CMK (cell line): Measurements from ENCODE around the gene RNF175.

Experiments used
- DNase-seq: peaks from one replicate; pipeline ENCODE4 v3.0.0-alpha.2; 2010; ENCODE audit warnings: low read depth

Gene RNF175

DNA sequence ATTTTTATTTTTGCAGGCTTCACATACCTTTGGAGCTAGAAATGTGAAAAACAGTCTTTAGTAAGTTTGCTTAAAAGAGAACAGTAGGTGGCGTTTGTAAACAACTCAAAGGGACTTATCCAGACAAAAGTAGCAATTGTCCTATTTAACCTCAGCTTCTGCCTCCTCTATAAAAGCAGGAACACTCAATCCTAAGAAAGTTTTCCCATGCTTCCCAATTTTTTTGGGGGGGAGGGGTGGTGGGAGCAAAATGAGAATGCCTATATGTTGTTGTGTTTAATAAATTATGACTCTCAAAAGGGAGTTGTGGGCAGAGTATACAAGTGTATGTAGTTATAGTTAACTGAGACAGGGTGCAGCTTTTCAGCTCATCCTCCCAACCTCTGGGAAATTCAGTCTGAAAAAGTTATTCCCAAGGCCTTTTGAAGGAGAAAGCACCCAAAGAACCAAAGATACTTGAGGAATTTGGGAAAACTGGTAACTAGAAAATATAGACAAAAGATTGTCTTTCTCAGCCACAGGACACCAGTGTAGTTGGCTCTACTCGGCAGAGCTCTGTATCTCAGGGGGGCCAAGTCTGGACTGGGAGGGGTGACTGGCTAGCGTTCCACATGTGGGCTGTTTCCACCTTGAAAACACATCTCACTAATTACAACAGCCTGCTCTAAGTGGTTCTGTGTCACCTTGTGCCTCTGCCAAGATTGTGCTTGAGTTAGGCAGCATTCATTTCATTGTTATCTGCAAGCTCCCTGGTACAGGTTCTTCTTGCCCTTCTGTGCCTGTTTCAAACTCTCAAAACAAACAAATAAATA is 26.3 kb upstream of the RNF175 start:
- DNase-seq: no peak

DNA sequence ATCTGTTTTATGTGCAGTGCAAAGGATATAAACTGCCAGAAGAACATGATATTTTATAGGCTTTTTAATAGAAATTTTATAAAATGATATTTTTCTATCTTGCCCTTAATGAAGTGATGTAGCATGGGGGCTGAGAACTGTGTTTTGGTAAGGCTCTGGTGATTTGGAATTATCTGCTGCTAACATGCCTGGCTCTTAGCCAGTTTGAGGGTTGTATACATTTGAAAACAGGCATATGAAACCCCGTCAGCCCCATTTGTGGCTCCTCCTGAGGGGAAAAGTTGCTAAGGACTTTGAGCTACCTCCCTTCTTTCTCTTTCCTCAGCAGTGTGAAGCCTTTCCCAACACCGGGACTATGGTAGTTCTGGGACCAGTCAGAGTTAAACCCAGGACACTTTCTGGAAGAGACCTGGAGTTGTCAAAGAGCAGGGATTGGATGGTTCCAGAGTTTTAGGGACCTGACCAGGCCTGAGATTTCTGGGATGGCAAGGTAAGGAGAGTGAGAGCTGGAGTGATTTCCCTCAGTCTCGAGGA is 24.4 kb upstream of the RNF175 start:
- no peak for DNase-seq

DNA sequence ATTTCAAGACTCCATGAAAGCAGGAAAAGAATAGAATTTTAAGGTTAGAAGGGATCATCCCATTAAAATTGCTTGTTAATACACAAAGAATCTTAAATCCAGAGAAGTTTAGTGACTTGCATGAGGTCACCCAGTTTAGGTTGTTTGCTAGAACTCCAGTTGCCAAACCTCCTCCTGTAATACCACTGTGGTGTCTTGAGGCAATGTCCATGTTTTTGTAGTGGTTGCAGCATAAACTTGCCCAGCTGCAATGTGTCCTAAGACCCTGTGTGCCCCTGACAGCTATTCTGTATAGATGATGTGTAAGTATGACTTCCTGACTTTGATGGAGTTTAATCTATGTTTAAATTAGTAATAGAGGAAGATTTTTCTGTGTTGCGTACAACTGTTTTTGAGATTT is 22.8 kb upstream of the RNF175 start:
- no peak for DNase-seq

DNA sequence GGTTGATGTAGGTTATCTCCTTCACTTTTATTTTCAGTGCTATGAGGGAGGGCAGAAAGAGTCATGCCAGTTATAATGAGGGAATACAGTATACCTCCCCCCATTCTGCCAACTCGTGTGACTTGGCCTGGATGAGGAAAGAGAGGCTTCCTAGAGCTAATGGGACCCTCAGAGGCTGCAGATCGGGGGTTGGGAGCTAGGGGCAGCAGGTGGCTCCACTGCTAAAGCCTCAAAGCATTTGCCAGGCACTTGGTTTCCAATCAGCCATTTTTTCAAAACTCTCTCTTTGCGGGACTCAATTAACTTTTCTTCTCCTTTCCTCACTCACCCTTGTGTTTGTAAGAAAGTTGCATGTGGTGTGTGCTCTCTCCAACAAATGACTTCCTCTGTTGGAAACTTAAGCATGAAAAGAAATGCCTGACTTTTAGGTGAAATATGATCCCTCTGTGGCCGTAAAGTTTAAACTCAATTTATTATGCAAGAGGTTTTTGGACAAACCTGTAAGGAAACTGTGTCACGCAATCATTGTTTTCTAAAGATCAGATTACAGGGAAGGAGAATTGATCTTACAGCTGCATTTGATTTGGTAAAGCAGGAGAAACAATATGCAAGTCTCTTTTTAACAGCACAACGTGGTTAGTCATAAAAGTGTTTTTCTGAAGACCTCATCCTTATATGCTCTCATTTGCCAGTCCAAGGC is 22.0 kb upstream of the RNF175 start:
- no peak for DNase-seq

DNA sequence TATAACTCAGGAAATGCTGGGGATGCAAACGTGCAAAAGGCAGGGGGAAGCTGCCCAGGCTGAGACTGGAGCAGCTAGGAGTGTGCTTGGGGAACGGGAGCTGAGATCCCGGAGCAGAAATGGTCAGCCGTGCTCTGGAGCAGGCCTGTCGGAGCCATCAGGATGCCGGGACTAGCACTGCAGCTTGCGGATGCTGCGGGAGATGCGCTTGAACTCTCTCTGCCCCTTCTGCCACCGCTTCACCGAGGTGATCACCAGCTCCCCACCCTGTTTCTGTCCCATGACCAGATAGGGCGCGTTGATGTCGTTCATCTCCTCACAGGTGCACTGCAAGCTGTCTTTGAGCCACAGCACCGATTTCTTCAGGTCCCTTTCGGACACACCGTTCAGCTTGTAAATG is 21.5 kb upstream of the RNF175 start:
- no peak for DNase-seq

DNA sequence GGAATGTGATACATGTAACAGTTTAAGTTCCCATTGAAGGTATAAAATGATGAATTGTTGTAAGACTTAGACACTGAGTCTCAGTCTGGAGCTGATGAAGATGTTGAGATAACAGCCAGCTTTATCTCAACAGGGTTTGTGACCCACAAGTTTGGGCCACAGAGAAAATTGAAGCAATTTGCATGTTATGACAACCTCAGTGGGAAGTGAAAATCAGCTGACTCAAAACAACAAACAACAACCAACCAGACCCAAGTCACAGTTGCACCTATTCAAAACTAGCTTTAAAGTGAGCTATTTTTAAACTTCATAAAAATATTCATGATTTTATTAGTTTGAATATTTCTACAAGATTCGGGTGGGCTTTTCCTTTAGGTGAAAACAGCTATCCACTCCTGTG is 21.1 kb upstream of the RNF175 start:
- no peak for DNase-seq

DNA sequence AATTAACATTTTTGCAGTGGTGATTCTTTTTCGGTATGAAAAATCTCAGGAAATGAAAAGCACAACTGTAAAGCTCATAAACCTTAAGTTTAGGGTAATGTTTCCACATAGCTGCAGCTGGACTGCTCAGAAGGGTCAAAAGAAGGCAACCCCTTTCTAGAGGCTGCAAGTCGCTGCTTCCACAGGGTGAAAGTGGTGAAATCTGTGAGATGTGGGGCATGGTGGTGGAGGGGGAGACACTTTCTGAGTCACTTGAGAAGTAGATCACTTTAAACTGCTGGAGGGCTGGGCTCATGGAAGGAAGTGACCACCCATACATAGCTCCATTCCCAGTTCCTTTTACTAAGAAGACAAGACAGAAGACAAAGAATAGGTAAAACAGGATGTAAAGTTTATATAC is 20.4 kb upstream of the RNF175 start:
- DNase-seq: no peak

DNA sequence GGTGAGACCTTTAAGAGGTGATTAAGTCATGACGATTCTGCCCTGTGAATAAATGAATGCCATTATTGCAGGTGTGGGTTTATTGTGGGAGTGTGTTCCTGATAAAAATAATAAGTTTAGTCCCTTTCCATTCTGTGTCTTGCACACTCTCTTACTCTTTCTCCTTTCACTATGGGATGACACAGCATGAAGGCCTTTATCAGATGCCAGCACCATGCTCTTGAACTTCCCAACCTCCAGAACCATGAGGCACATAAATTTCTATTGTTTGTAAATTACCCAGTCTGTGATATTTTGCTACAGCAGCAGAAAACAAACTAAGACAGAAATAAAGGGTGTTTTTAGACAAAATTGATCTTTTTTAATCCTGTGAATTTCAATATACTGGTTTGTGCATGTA is 18.6 kb upstream of the RNF175 start:
- no peak for DNase-seq

DNA sequence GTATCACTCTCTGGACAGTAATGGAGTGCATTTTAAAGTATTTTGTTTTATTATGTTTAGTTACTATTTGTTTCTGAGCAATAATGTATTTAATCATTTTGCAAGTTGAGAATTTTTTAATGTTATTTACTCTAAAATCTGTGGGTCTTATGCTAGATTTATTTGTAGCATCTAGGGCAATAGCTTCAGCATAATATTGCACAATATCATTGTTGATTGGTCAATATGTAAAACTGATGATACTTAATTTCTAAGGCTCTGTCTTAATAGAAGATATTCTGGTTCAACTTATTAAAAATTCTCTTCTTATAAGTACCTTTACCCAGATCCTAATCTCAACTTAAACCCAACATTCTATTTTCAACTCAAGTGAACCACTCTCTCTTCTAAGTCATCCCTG is 17.6 kb upstream of the RNF175 start:
- no peak for DNase-seq

DNA sequence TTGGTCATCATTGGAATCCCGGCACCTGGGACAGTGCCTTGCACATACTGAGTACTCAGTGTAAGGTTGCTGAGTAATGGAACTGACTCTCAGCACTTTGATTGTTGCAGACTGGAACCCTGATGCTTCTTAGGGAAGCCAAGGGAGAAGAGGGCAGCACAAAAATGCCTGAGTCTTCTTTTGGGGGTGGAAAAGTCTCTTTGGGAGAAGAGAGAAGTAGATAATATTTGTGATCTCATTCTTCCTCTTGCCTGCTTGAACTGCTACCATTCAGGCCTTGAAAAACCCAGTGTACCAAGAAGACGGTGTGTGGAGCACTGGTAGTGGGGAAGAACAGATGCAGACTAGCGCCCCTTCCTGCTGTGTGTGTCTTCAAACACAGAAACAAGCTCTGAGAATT is 16.8 kb upstream of the RNF175 start:
- no peak for DNase-seq

DNA sequence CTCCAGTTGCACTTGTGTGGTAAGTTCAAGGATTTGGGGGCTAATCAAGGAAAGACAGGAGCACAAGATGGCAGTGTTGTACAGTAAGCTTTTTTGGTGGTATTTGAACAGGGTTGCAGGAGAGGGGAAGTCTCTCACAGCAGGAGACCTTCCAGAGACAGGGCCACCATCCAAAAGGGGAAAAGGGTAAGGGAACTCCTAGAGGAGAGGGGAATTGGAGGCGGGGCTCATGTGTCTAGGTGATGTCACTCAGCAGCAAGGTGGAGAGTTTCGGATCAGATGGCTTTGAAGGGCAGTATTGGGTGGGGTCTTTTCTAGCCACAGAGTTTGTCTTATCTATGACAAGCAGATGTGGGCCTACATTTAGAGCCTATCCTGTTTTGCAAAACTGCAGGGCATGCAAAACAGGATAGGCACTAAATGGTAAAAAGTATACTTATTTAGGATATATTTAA is 13.4 kb upstream of the RNF175 start:
- peak; percentile 87 for DNase-seq

DNA sequence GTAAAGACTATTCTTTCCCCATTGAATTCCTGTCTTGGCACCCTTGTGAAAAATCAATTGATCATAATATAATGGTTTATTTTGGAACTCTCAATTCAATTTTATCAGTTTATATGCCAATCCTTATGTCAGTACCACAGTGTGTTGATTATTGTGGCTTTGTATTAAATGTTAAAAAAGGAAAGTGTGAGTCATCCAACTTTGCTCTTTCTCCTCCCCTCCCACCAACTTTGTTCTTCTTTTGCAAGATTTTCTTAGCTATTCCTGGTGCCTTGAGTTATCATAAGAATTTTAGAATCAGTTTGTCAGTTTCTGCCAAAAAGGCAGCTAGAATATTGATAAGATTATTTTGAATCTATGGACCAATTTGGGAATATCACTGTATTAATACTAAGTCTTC is 11.2 kb upstream of the RNF175 start:
- DNase-seq: no peak

DNA sequence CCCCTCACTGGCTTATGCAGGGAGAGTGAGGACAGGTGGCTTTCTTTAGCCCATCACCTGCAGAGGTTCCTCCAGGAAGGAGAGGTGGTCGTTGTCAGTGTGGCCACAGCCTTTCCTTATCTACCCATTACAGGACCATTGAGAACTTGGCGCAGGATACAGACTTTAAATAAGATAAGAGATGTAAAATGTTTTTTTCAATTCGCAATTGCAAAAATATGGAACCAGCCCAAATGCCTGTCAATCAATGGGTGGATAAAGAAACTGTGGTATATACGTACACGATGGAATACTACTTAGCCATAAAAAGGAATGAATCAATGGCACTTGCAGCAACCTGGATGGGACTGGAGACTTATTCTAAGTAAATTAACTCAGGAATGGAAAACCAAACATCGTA is 6.9 kb upstream of the RNF175 start:
- DNase-seq: no peak

DNA sequence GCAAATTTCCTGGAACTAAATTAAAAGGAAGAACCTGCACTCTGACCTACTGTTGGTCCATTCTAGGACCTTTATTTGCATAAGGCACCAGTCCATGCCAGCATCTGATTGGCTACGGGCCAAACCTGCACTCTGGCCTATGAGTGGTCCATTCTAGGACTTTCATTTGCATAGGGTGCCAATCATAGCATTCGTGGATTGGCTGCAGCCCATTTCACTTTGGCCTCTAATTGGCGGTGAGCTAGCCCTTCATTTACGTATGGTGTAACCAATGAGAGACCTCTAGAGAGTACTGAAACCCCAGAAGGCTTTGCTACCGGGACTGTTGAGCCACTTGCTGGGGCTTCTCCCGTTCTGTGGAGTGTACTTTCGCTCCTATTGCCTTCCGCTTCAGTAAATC is 6.1 kb upstream of the RNF175 start:
- no peak for DNase-seq

DNA sequence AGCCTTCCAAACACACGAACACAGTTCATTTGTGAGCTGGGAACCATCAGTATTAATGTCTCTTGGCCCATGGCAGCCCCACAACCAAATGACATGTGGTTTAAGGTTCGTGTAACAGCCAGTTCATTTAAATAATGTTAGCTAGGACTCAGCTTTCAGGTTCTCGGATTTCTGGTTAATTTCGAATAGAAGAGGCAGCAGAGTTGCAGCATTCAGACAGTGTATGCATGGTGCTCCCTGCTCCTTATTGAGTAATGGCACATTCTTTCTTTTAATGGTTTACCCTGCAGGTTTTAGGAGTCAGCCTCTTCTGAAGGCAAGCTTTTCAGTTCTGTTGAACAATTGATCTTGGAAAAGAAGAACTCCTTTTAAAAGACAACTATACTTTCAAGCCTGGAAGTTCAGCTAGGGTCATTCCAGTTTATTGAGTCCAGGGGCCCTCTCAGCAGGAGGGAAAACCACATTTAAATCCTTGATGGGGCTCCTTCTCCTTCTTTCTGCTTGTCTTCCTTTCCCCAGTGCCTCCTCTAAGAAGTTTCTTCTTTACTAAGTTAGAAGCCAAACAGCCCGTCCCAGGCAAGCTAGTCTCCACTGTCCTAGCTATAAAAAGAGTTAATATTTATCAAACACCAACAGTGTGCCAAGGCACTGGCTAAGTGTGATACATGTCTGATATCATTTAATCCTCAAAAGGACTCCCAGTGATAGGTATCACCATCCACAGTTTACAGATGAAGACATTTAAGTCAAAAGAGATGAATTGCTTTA is 5.0 kb upstream of the RNF175 start:
- DNase-seq: no peak

DNA sequence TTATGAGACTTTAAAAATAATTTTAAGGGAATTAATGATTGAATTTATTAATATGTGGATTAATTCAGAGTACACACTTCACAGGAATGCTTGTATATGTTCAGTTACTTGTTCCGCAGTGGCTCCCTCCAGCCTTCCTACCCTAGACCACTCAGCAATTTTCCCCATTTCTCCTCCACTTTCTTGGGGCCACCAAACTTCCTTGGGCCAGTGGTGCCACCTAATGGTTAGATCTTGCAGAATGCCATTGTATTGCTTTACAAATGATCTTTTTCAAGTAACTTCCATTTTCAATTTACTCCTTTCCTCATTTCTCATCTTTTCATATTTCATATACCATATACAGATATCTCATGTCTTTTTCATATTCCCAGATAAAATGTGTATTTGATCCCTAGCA is 3.6 kb upstream of the RNF175 start:
- DNase-seq: no peak

DNA sequence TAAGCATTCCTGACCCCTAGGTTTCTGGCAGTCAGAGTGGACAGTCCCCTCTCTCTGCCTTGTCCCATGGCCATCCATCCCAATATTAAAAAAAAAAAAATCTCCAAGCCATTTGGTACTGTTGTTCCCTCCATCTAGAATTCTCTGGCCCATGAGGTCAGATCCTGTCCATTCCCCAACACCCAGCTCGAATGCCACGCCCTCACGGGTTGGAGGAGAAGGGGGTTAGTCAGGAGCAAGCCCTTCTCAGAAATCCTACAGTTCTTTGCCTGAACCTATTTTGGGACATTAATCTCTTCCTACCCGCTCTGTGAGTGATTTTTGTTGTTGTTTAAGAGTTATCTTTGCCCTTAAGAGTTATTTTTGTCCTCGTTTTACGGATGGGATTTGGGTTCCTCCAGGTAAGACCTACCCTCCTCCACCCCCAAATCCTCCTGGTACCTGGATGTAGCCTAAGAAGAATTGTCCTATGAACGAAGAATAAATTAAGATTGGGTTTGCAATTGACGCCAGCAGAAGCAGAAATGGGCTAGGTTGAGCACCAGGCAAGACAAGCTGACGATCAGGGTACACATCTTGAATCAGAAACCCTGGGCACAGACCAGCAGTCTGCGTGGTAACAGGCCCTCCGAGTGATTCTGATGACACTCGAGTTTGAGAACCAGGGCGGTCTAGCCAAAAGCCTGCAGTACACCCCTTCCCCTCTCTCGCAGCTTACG is 977 bp downstream of the RNF175 start:
- DNase-seq: no peak

DNA sequence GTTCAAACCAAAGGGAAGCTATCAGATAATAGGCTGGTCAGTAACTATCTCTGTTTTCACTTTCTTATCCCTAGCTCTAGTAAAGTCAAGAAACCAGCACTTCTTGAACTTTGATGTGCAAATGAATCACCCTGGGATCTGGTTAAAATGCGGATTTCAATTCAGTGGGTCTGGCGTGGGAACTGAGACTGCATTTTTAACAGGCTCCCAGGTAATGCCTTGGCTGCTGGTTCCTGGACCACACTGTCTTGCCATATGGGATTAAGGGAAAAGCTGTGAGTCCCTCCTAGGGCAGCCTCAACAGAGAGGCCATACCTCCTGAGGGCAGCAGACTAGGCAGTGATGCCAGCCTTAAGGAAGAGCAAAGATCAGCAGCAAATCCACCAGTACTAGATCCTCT is 1.7 kb downstream of the RNF175 start:
- no peak for DNase-seq

DNA sequence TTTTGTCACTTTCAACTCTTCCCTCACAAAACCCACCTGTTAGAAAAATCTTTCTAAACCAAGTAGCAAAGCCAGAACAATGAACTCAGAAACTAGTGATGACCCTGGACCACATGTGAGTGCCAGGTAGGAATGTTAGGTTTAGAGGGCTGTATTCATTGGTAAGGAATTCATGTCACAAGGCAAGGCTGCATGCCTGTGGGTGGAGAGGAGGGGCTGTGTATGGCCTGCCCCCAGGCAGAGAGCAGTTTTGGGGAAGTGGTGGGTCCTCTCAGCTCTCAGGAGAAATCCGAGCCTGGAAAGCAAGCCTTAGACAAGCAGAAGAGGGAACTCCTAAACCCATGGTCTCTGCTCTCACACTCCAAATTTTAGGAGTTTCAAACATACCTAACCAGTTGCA is 2.4 kb downstream of the RNF175 start:
- DNase-seq: no peak

DNA sequence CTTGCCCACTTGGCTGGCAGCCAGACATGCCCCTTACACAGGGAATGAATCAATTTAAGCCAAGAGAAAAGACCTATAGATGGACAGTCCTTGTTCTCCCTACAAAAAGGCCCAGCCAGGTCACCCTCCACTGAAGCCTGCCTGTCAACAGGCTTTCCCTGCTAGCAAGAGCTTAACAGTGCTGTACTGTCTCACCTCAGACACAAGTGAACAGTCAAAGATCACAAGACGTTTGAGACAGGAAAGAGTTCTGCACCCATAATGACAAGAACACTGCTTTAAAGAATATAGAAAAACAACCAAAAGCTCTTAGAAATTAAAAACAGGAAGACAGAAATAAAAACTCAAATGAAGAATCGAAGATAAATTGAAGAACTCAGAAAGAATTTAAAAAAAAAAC is 4.6 kb downstream of the RNF175 start:
- DNase-seq: no peak

DNA sequence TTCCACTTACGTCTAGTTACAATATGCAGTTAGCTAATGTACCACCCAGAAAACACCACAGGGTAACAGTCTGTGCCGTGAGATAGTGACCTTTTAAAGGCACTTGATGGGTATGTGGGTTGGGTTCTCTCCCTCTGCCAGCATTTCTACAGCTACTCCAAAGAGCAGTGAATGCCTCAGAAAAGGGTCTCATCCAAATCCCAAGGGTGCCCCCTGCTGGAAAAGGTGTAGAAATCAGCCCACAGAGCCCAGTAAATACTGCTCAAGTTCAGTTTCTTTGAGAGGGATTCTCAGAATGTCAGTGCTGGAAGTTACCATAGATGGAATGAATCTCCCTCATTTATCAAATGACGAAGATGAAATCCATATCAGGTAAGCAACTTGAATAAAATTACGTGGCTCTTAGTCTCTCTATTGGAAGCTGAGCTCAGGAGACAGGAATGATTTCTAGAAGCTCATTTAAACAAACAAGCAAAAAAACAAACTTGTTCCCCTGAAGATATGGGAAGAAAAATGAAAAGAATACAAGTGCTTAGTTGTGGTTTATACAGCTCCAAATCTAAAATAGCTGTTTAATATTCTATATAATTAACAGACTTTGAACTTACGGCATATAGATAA is 9.5 kb downstream of the RNF175 start:
- peak; percentile 36 for DNase-seq

DNA sequence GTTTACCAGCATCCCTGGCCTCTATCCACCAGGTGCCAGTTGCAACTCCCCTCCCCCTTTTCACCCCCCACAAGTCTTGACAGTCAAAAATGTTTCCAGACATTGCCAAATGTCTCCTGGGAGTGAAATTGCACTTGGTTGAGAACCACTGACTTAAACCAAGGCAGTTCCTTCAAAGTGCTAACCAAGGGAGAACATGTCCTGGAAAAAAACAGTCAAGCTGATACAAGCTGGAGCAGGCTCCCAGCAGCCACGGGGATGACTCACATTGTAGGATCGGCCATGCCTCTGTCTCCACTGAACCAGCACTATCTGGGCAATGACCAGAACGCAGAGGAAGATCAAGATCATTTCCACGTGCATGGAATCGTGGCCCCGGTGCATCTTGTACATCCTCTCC is 11.4 kb downstream of the RNF175 start:
- no peak for DNase-seq
